Panc1 (cell line): ENCODE results near the gene MRPL16. TPM values are rescaled to one million over a fixed set of nuclear protein-coding genes. Genes with fewer than 3 reads are reported as not detected.

Source experiments
- ATAC-seq: fragments of 200-7000 bp; cut with Tn5 transposase; 2 replicates; pipeline ENCODE4 v1.9.1; 2020; ENCODE audit warnings: mild to moderate bottlenecking, moderate library complexity
- BruUV-seq: library from RNA; stranded (reverse); fragments of 400-500 nt; replicated peaks from 2 replicates; lab custom pipeline; 2021; lab: Mats Ljungman, UMichigan
- CTCF ChIA-PET: fragments of 300-600 bp; sonication (Branson Sonifier 250); formaldehyde crosslinking; loops from one replicate; lab custom pipeline; 2022; ENCODE audit warnings: antibody characterized with exemption; lab: Charles Lee
- POLR2A ChIA-PET: fragments of 300-600 bp; sonication (Branson Sonifier 250); formaldehyde crosslinking; loops from one replicate; lab custom pipeline; 2022; ENCODE audit warnings: antibody characterized with exemption; lab: Charles Lee
- DNase-seq: peaks from one replicate; pipeline ENCODE4 v3.0.0-alpha.2; 2010; ENCODE audit warnings: low read depth, low spot score
- H3K27ac ChIP-seq: 2 replicates; pipeline ENCODE4 v1.5.1; 2011; ENCODE audit warnings: mild to moderate bottlenecking, low read length, inconsistent platforms
- H3K27me3 ChIP-seq: fragments of 200-500 bp; sonication (Bioruptor generic); 2 replicates; pipeline ENCODE4 v1.6.0; 2014; ENCODE audit warnings: low read length, inconsistent platforms; ENCODE audit not compliant: control insufficient read depth, insufficient read depth
- H3K36me3 ChIP-seq: fragments of 200-500 bp; sonication (Bioruptor generic); 2 replicates; pipeline ENCODE4 v1.5.1; 2014; ENCODE audit warnings: inconsistent platforms, mild to moderate bottlenecking, low read length, moderate library complexity; ENCODE audit not compliant: control insufficient read depth, insufficient read depth
- H3K4me1 ChIP-seq: 2 replicates; pipeline ENCODE4 v1.5.1; 2011; ENCODE audit warnings: inconsistent platforms, mild to moderate bottlenecking, low read length, moderate library complexity; ENCODE audit not compliant: control insufficient read depth, insufficient read depth
- H3K4me3 ChIP-seq, 2 experiments: 2 replicates each; pipeline ENCODE4 v1.5.1; 2011 to 2012; ENCODE audit warnings: low read depth in 2 of 2, low read length in 2 of 2, mild to moderate bottlenecking in 2 of 2, inconsistent platforms in 1 of 2, moderate library complexity in 1 of 2
- H3K9me3 ChIP-seq: fragments of 200-500 bp; sonication (Bioruptor generic); 2 replicates; pipeline ENCODE4 v1.5.1; 2014; ENCODE audit warnings: low read depth, mild to moderate bottlenecking, inconsistent platforms, low read length, moderate library complexity; ENCODE audit not compliant: control insufficient read depth, insufficient read depth
- POLR2AphosphoS5 ChIP-seq: IDR thresholded peaks from 2 replicates; pipeline ENCODE4 v1.6.1; 2012; ENCODE audit warnings: mild to moderate bottlenecking, low read depth, low read length, moderate library complexity
- REST ChIP-seq, 2 experiments: IDR thresholded peaks; 2 replicates each; pipeline ENCODE4 v1.6.1; 2011 to 2012; ENCODE audit warnings: low read depth in 2 of 2, control low read depth in 1 of 2, low read length in 1 of 2, mild to moderate bottlenecking in 1 of 2, moderate library complexity in 1 of 2; ENCODE audit not compliant: insufficient read depth in 1 of 2
- SIN3A ChIP-seq: IDR thresholded peaks from 2 replicates; pipeline ENCODE4 v1.6.1; 2012; ENCODE audit warnings: low read depth, mild to moderate bottlenecking, low read length, moderate library complexity, borderline replicate concordance; ENCODE audit not compliant: insufficient read depth
- TCF7L2 ChIP-seq: IDR thresholded peaks from 2 replicates; pipeline ENCODE4 v1.6.1; 2011; ENCODE audit warnings: mild to moderate bottlenecking, low read depth, low read length, inconsistent platforms
- in situ Hi-C: cut with HindIII; loops from 2 replicates; pipeline ENCODE4 v1.10.0; 2016; ENCODE audit warnings: low sequenced_read_pairs, low pct_unique_long_range_greater_than_20kb
- intact Hi-C: fragments of 100-400 bp; cut with micrococcal nuclease; formaldehyde crosslinking; loops from one replicate; pipeline ENCODE4 v1.10.0; 2022; ENCODE audit not compliant: unreplicated experiment
- total RNA-seq: library from RNA; stranded (reverse); gene quantifications from one replicate; pipeline ENCODE4 v1.2.1, GENCODE V29; 2021; ENCODE audit not compliant: unreplicated experiment
- TF ChIP-seq, protein P1 (sequence below): fragments of 450-650 bp; IDR thresholded peaks from 2 replicates; pipeline ENCODE4 v1.5.1; 2017; ENCODE audit warnings: mild to moderate bottlenecking

Gene MRPL16
- total RNA-seq, 1 experiment from 2014 or later, result 41.8 TPM

DNA sequence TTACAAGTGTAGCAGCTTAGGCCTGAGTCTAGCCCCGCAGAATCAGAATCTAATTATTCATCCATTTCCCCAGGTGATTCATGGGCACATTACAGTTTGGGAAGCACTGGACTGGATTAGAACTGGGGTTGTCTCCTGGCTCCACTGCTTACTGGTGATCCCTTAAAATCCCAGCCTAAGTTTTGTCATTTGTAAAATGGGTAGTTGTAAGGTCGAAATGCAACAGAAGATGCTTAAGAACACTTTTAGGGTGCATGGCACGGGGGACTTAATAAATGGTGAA is 54.1 kb downstream of the MRPL16 start:
- ChIA-PET CTCF (interaction anchor here (0.9 to 1.0 kb wide), 2 partner anchors 15 to 54 kb away, joined by 4 to 8 read pairs; partner anchors contain the start of gene MRPL16), POLR2A (interaction anchor here (0.6 to 1.1 kb wide), 2 partner anchors 57 to 87 kb away, joined by 11 to 16 read pairs; partner anchors contain the start of gene PATL1)
- Histone ChIP-seq H3K27me3 (no peaks in the 10 kb centered on the region), H3K36me3 (peaks cover 2% of the 10 kb centered on the region; the same call in 1 of the 2 replicates), H3K9me3 (no peaks in the 10 kb centered on the region), H3K27ac (peak overlapping the region; percentile 82), H3K4me3 (peak overlapping the region; percentile 81 to 98), H3K4me1 (peaks cover 14% of the 10 kb centered on the region)
- BruUV-seq, result no TSS peak
- intact Hi-C loops (no loop called here), in situ Hi-C loops (no loop called here)
- TF ChIP-seq REST (IDR thresholded peaks at IDR 0.05; ENCODE audit: insufficient read depth in 1 of 2, low read depth in 2 of 2, low read length in 1 of 2) (no peak), SIN3A (no peak), POLR2AphosphoS5 (no peak), TCF7L2 (no peak)
- TF ChIP-seq, protein P1, sequence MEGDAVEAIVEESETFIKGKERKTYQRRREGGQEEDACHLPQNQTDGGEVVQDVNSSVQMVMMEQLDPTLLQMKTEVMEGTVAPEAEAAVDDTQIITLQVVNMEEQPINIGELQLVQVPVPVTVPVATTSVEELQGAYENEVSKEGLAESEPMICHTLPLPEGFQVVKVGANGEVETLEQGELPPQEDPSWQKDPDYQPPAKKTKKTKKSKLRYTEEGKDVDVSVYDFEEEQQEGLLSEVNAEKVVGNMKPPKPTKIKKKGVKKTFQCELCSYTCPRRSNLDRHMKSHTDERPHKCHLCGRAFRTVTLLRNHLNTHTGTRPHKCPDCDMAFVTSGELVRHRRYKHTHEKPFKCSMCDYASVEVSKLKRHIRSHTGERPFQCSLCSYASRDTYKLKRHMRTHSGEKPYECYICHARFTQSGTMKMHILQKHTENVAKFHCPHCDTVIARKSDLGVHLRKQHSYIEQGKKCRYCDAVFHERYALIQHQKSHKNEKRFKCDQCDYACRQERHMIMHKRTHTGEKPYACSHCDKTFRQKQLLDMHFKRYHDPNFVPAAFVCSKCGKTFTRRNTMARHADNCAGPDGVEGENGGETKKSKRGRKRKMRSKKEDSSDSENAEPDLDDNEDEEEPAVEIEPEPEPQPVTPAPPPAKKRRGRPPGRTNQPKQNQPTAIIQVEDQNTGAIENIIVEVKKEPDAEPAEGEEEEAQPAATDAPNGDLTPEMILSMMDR, result no peak
- DNase-seq (peak; percentile 10), ATAC-seq (no peak)

Other genes with a start within 250 kb of the MRPL16 start
- 35.3 TPM for gene OSBP, start 195.0 kb downstream of the MRPL16 start, total RNA-seq
- gene PATL1, start 141.7 kb downstream of the MRPL16 start, total RNA-seq, result 57.0 TPM
- not detected for gene OR10V1, start 96.9 kb downstream of the MRPL16 start, total RNA-seq
- 34.8 TPM for gene STX3, start 55.4 kb downstream of the MRPL16 start, total RNA-seq
- not detected for gene CBLIF, start 34.7 kb upstream of the MRPL16 start, total RNA-seq
- not detected for gene TCN1, start 55.7 kb upstream of the MRPL16 start, total RNA-seq
- gene OOSP3, start 68.0 kb upstream of the MRPL16 start, total RNA-seq, result not detected
- not detected for gene OOSP1, start 127.7 kb upstream of the MRPL16 start, total RNA-seq
- gene OOSP4A, start 153.3 kb upstream of the MRPL16 start, total RNA-seq, result not detected
- not detected for gene OOSP4B, start 206.4 kb upstream of the MRPL16 start, total RNA-seq
- gene OOSP2, start 229.6 kb upstream of the MRPL16 start, total RNA-seq, result not detected
- 0.13 TPM for gene MS4A3, start 245.9 kb upstream of the MRPL16 start, total RNA-seq